Cardiac muscle cell (in vitro differentiated cells and primary cell): Measurements from ENCODE around the gene XIRP2. TPM values are rescaled to one million over a fixed set of nuclear protein-coding genes. Genes with fewer than 3 reads are reported as not detected.

ENCODE experiments used
- DNase-seq, 2 donors: peaks; one replicate each; pipeline versions ENCODE4 v3.0.0 to v3.0.0-alpha.2; 2010 to 2017; ENCODE audit warnings: low read depth in 1 of 2, low spot score in 1 of 2
- H3K27ac ChIP-seq: fragments of 200-600 bp; sonication (generic); 2 replicates; pipeline ENCODE4 v1.5.1; 2016
- H3K27me3 ChIP-seq: fragments of 200-600 bp; sonication (generic); 2 replicates; pipeline ENCODE4 v1.6.0; 2016; ENCODE audit warnings: control low read depth
- H3K36me3 ChIP-seq: fragments of 200-600 bp; sonication (generic); 2 replicates; pipeline ENCODE4 v1.5.1; 2016; ENCODE audit warnings: control low read depth
- H3K4me1 ChIP-seq: fragments of 200-600 bp; sonication (generic); 2 replicates; pipeline ENCODE4 v1.8.1; 2017; ENCODE audit warnings: low read depth, mild to moderate bottlenecking, mixed run types
- H3K4me3 ChIP-seq: fragments of 200-600 bp; sonication (generic); 2 replicates; pipeline ENCODE4 v1.5.1; 2016; ENCODE audit warnings: mild to moderate bottlenecking
- H3K9me3 ChIP-seq: fragments of 200-600 bp; sonication (generic); 2 replicates; pipeline ENCODE4 v1.5.1; 2017; ENCODE audit warnings: low read depth, mild to moderate bottlenecking, control low read depth
- polyA plus RNA-seq: library from polyadenylated mRNA; unstranded; fragments of >200 nt; fragmentation: Nextera tagmentation; extraction: Ambion mirVana; gene quantifications from 2 replicates; pipeline ENCODE4 v1.2.1, GENCODE V29; 2016
- total RNA-seq: library from RNA; depleted of rRNA; stranded (reverse); fragments of >200 nt; gene quantifications from 2 replicates; pipeline ENCODE4 v1.2.3, GENCODE V29; 2016
- TF ChIP-seq, protein P1 (sequence below): IDR thresholded peaks from 2 replicates; pipeline ENCODE4 v1.5.1; 2012; ENCODE audit warnings: low read depth, mild to moderate bottlenecking, low read length

XIRP2 gene
- total and polyA plus RNA-seq, 2 experiments from 2014 or later, result 0.51 to 0.59 TPM

DNA sequence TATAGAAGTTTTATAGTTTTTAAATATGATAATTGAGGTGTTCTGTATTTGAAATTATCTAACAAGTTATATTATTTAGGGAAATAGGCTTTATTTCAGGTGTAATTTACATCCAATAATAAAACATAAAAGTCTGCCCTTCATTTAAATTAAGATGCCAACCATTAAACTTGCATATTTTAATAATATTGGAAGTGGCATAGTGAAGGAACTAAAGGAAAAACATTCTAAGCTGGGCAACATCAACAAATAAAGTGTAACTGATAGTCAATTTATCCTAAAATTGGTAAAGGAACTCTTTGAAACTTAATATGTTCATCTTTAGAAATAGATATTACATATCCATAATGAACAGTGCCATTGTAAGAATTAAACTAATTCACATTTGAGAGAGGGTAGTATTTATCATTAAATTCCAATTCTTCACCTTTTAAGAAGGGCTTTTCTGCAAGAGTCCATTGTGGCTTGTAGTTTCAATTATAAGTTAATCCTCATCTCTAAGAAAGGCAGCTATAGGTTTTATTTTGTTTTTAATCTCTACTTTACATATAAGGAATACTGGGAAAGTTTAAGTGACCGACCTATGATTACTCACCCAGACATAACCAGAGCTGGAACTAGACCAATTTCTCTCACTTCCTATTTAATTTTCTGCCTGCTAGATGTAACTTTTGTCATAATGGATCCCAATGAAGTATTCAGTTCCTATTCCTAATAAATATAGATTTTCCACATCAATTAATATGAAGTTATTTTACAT, 401.6 kb downstream of the XIRP2 start:
- no peak overlapping the region for H3K27ac ChIP-seq
- H3K9me3 ChIP-seq, result no peaks in the 10 kb centered on the region
- no peaks in the 10 kb centered on the region for H3K27me3 ChIP-seq
- no peak for DNase-seq
- no peaks in the 10 kb centered on the region for H3K36me3 ChIP-seq
- H3K4me3 ChIP-seq, result no peak overlapping the region
- TF ChIP-seq, protein P1, sequence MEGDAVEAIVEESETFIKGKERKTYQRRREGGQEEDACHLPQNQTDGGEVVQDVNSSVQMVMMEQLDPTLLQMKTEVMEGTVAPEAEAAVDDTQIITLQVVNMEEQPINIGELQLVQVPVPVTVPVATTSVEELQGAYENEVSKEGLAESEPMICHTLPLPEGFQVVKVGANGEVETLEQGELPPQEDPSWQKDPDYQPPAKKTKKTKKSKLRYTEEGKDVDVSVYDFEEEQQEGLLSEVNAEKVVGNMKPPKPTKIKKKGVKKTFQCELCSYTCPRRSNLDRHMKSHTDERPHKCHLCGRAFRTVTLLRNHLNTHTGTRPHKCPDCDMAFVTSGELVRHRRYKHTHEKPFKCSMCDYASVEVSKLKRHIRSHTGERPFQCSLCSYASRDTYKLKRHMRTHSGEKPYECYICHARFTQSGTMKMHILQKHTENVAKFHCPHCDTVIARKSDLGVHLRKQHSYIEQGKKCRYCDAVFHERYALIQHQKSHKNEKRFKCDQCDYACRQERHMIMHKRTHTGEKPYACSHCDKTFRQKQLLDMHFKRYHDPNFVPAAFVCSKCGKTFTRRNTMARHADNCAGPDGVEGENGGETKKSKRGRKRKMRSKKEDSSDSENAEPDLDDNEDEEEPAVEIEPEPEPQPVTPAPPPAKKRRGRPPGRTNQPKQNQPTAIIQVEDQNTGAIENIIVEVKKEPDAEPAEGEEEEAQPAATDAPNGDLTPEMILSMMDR, result no peak
- no peaks in the 10 kb centered on the region for H3K4me1 ChIP-seq

DNA sequence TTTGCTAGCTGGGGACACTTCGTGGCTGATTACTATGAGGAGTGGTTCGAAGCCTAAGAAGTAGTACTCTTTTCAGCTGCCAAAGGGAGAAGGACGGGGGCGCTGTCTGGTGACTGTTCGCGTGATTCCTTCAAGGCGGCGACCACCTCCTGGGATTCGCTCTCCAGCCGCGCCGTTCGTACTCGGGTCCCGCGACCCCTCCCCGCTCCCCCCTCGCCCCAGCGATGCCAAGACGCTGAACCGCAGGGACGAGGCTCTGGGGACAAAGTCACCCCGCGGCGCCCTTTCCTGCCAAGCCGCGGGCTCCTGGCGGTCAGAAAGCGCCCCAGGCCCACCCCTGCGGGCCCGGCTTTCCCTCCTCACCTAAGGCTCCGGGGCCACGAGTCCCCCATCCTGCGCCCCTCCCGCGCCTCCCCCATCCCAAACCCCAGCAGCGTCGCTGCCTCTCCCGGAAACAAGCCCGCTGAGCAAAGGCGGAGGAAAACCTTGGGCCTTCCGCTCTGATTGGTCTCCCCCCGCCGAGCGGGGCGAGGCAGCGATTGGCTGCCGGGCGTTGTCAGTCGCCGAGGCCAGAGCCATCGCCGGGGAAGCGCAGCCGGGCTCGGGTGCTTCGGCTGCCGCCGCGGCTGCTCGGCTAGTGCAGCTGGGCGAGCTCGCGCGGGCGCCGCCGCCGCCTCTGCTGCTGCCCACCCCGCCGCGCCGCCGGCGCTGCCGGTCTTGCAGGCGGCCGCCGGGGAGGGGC, 404.3 kb downstream of the XIRP2 start, which contains the start of gene B3GALT1:
Gene B3GALT1, plus strand, starts transcription at position 572 of the 742 bp plus-strand sequence.
- peak within 1 kb of the TSS; percentile 96 for H3K4me3 ChIP-seq
- peak within 1 kb of the TSS; percentile 84 for H3K27ac ChIP-seq
- H3K27me3 ChIP-seq, result no peaks in the 10 kb centered on the region
- TF ChIP-seq, protein P1, result peak; percentile 26
- H3K4me1 ChIP-seq, result no peaks in the 10 kb centered on the region
- H3K9me3 ChIP-seq, result no peaks in the 10 kb centered on the region
- H3K36me3 ChIP-seq, result no peaks in the 10 kb centered on the region
- DNase-seq, result peak; percentile 95 to 97

DNA sequence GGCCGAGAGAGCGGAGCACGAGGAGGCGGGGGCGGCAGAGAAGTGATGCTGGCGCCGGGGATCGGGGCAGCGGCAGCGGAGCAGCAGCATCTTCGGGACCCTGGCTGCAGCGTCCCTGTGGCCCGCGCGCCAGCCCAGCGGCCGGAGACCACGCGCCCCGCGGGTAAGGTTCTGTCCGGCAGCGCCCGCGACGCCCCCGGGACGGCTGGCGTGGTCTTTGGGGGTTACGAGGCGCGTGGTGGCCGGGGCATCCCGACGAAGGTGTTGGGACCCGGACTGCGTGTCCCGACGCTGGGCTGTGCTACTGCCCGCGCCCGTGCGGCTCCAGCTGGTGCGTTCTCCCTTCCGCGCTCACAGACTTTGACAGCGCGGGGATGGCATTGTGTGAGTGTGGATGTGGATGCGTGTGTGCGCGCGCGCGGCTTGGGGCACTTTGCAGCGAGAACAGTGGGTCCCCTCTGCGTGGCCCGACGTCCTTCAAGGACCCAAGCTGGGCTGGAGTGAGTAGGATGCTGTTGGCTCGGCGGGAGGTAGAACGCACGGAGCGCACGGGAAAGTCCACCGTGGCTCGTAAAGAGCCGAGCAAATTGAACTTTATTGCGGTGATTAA, 405.0 kb downstream of the XIRP2 start:
- H3K27me3 ChIP-seq, result no peaks in the 10 kb centered on the region
- peak overlapping the region; percentile 49 for H3K27ac ChIP-seq
- TF ChIP-seq, protein P1, result no peak
- H3K9me3 ChIP-seq, result no peaks in the 10 kb centered on the region
- H3K36me3 ChIP-seq, result no peaks in the 10 kb centered on the region
- peak; percentile 27 to 54 for DNase-seq
- no peaks in the 10 kb centered on the region for H3K4me1 ChIP-seq
- H3K4me3 ChIP-seq, result peak overlapping the region; percentile 96

DNA sequence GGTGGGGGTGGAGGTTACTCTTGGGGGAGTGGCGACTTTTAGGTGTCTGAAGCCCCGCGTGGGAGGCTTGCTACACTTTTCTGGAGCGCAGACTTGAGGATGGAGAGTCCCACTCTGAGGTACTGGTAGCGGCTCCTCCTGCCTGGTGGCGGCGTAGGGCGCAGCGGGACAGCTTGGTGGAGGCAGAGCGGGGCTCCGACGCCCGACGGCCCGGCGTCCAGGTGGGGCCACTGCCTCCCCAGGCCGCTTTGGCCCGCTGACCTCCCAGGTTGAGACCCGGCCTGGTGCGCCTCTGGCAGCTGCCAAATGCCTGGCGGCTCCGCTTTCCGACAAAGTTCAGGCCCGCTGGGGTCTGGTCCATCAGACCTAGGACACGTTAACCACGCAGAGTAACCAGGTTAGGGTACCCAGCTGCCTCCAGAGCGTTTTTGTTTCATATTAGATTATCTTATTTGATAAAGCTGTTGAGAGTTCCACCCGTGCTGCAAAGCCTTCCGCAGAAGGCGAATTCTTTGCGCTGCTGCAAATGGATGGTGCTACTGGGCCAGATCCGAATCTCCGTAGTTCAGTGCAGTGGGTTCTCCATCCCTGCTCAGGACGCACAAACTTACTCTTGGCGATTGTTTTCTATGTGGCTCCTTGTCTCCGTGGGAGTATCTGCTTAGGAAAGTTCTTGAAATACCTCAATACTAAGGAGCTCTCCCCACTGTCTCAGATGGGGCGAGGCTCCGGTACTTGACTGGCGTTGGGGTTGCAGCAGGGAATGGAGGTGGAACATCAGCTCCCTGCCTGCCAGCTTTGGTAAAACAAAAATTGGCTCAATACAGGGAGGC, 405.9 kb downstream of the XIRP2 start:
- H3K4me3 ChIP-seq, result peak overlapping the region; percentile 96
- no peak overlapping the region for H3K27ac ChIP-seq
- no peaks in the 10 kb centered on the region for H3K36me3 ChIP-seq
- H3K9me3 ChIP-seq, result no peaks in the 10 kb centered on the region
- H3K27me3 ChIP-seq, result no peaks in the 10 kb centered on the region
- DNase-seq, result peak; percentile 23 to 50
- no peaks in the 10 kb centered on the region for H3K4me1 ChIP-seq
- TF ChIP-seq, protein P1, result no peak

DNA sequence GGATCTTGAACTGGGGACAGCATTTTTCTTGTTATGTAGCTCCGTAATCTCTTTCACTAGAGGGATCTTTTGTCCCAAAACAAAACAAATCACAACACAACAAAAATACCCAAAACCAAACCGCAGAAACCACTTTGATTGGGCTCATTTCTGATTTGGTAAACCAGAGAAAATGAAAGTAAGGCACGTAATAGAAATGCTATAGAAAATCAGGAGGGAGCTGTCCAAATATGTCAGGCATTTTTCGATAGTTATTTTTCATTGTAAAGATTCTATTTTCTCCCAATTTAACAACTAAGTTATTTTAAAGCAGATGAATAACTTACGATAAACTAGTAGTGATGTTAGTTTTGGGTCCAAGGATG, 406.5 kb downstream of the XIRP2 start:
- DNase-seq, result peak in 1 of 2 donors; percentile 10
- H3K9me3 ChIP-seq, result no peaks in the 10 kb centered on the region
- H3K4me1 ChIP-seq, result no peaks in the 10 kb centered on the region
- H3K36me3 ChIP-seq, result no peaks in the 10 kb centered on the region
- peak overlapping the region; percentile 96 for H3K4me3 ChIP-seq
- no peaks in the 10 kb centered on the region for H3K27me3 ChIP-seq
- H3K27ac ChIP-seq, result no peak overlapping the region
- TF ChIP-seq, protein P1, result no peak
